Measurements from ENCODE around the gene HOXB6. TPM values are rescaled to one million over a fixed set of nuclear protein-coding genes. Genes with fewer than 3 reads are reported as not detected.

HOXB6 gene
- total RNA-seq, 2 donors from 2014 or later = not detected

DNA sequence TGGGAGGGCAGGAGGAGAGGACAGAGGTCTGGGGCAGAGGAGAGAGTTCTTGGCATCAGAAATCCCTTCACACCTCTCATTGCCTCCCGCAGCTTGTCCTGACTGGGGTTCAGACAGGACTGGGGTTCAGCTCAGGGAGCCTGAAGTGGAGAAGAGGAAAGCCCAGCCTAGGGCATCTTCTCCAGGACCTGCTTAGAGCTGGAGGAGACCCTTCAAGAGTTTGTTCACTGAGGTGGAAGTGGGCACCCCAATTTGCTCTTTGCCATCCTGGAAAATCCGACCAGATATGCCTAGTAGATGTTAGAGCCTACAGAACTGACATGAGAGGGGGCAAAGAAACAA is 16.7 kb downstream of the HOXB6 start:
- Mint-ChIP-seq H3K36me3 (ENCODE audit: low read depth) (no peaks in the 10 kb centered on the region), H3K4me1 (peaks cover 7% of the 10 kb centered on the region), H3K27me3 (ENCODE audit: insufficient read depth) (peaks cover 100% of the 10 kb centered on the region), H3K9me3 (no peaks in the 10 kb centered on the region), H3K4me3 (no peak overlapping the region), H3K27ac (no peak overlapping the region)
- H3K9me3 ChIP-seq (ENCODE audit: control insufficient read depth, low read length) = no peaks in the 10 kb centered on the region
- H3K4me1 ChIP-seq (ENCODE audit: control insufficient read depth, insufficient read depth, low read length) = no peaks in the 10 kb centered on the region
- no peak overlapping the region for H3K9ac ChIP-seq (ENCODE audit: extremely low read depth, low read length, poor library complexity, severe bottlenecking)
- no peak for DNase-seq
- no peak overlapping the region for H3K4me3 ChIP-seq (ENCODE audit: low read length)
- WGBS, 2 experiments (ENCODE audit: insufficient coverage in 1 of 2, insufficient read length in 1 of 2) = 41 to 50% methylated on average over 1 to 2 of the region's 2 CpGs
- H3K36me3 ChIP-seq (ENCODE audit: control insufficient read depth, insufficient read depth, low read length) = no peaks in the 10 kb centered on the region
- H3K27ac ChIP-seq (ENCODE audit: low read depth, low read length) = no peak overlapping the region
- H3K27me3 ChIP-seq (ENCODE audit: control insufficient read depth, insufficient read depth, low read length, poor library complexity, severe bottlenecking) = peaks cover 100% of the 10 kb centered on the region
- no peak for TF ChIP-seq CTCF (conservative IDR thresholded peaks at IDR 0.05)

- WGBS, 2 experiments (ENCODE audit: insufficient coverage in 1 of 2, insufficient read length in 1 of 2) = 24 to 38% methylated on average over 3 to 5 of the region's 5 CpGs
- Mint-ChIP-seq H3K4me1 (peaks cover 7% of the 10 kb centered on the region), H3K9me3 (no peaks in the 10 kb centered on the region), H3K4me3 (no peak overlapping the region), H3K27me3 (ENCODE audit: insufficient read depth) (peaks cover 100% of the 10 kb centered on the region), H3K27ac (no peak overlapping the region), H3K36me3 (ENCODE audit: low read depth) (no peaks in the 10 kb centered on the region)
- H3K9ac ChIP-seq (ENCODE audit: extremely low read depth, low read length, poor library complexity, severe bottlenecking) = no peak overlapping the region
- no peaks in the 10 kb centered on the region for H3K4me1 ChIP-seq (ENCODE audit: control insufficient read depth, insufficient read depth, low read length)
- peaks cover 100% of the 10 kb centered on the region for H3K27me3 ChIP-seq (ENCODE audit: control insufficient read depth, insufficient read depth, low read length, poor library complexity, severe bottlenecking)
- no peak overlapping the region for H3K4me3 ChIP-seq (ENCODE audit: low read length)
- H3K27ac ChIP-seq (ENCODE audit: low read depth, low read length) = no peak overlapping the region
- no peaks in the 10 kb centered on the region for H3K36me3 ChIP-seq (ENCODE audit: control insufficient read depth, insufficient read depth, low read length)
- no peaks in the 10 kb centered on the region for H3K9me3 ChIP-seq (ENCODE audit: control insufficient read depth, low read length)
- no peak for DNase-seq
- TF ChIP-seq CTCF (conservative IDR thresholded peaks at IDR 0.05) = no peak
Observed at GRCh38 chr17:48587276-48588073, 17.3 kb downstream of the HOXB6 start.

DNA sequence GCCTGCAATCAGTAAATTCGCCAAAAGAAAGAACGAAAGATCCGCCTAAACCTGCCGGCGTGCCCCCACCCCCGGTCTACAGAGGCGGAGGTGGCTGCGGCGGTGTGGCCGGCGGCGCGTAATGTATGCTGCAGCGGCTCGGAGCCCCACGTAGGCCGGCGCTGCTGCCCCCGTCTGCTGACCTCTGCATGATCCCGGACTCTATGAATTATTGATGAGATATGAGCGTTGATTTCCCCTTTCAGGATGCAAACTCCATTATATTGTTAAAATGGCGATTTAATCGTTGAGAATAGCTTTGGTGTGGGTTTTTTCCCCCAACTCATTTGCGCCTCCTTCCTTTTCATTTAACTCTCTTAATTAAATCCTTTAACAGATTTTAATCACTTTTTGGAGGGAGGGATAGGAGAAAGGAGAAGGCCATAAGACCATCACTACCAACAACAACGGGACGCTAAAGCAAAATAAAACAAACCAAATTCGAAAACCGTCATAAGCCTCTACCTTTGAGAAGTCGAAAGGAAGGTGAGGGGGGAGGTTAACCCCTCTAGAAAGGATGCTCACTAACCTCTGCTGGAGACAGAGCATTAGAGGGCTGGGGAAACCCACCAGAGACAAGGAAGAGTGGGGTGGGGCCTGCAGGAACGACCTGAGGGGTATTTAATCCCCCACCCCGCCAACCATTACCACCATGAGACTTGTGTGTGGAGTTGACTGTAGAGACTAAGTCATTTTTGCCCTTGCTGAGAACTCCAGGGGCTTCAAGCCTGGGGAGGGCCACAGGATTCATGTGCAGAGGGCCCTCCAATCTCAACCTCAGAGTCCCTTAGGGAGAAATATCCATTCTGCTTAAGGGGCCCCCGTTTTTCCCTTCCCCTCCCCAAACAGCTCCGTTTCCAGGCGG is 18.2 kb downstream of the HOXB6 start:
- peaks cover 3% of the 10 kb centered on the region for H3K4me1 ChIP-seq (ENCODE audit: control insufficient read depth, insufficient read depth, low read length)
- Mint-ChIP-seq H3K36me3 (ENCODE audit: low read depth) (no peaks in the 10 kb centered on the region), H3K4me3 (no peak overlapping the region), H3K4me1 (peaks cover 7% of the 10 kb centered on the region), H3K27ac (no peak overlapping the region), H3K27me3 (ENCODE audit: insufficient read depth) (peaks cover 100% of the 10 kb centered on the region), H3K9me3 (no peaks in the 10 kb centered on the region)
- WGBS, 2 experiments (ENCODE audit: insufficient coverage in 1 of 2, insufficient read length in 1 of 2) = 3 to 8% methylated on average over 6 to 27 of the region's 34 CpGs
- DNase-seq = peak; percentile 66
- no peak overlapping the region for H3K27ac ChIP-seq (ENCODE audit: low read depth, low read length)
- peak overlapping the region; percentile 11 for H3K4me3 ChIP-seq (ENCODE audit: low read length)
- H3K36me3 ChIP-seq (ENCODE audit: control insufficient read depth, insufficient read depth, low read length) = no peaks in the 10 kb centered on the region
- no peaks in the 10 kb centered on the region for H3K9me3 ChIP-seq (ENCODE audit: control insufficient read depth, low read length)
- H3K9ac ChIP-seq (ENCODE audit: extremely low read depth, low read length, poor library complexity, severe bottlenecking) = no peak overlapping the region
- peaks cover 100% of the 10 kb centered on the region for H3K27me3 ChIP-seq (ENCODE audit: control insufficient read depth, insufficient read depth, low read length, poor library complexity, severe bottlenecking)
- TF ChIP-seq CTCF (conservative IDR thresholded peaks at IDR 0.05) = no peak

All from endodermal cell (in vitro differentiated cells).